Gastroesophageal sphincter (tissue), 3 donors: ENCODE data around the gene ABHD17A.
"Not testable (repeated sequence)": the region's sequence is repeated elsewhere in the genome, so short reads cannot be mapped to it uniquely, and the experiment has no call there.

Source experiments
- EP300 ChIP-seq: sonication (generic); formaldehyde crosslinking; IDR thresholded peaks from one replicate; pipeline ENCODE4 v1.6.1; 2017; ENCODE audit warnings: antibody characterized with exemption, mild to moderate bottlenecking
- POLR2A ChIP-seq, 2 donors: fragments of 450-650 bp; IDR thresholded peaks; one replicate each; pipeline ENCODE4 v1.6.1; 2017; ENCODE audit warnings: antibody characterized with exemption in 2 of 2, mild to moderate bottlenecking in 2 of 2, moderate library complexity in 1 of 2
- POLR2AphosphoS5 ChIP-seq: sonication (generic); formaldehyde crosslinking; IDR thresholded peaks from one replicate; pipeline ENCODE4 v1.6.1; 2017; ENCODE audit warnings: antibody characterized with exemption
- TF ChIP-seq, protein P1 (sequence below), 4 experiments: fragments of 200-600 bp in 2 of 4; fragments of 450-650 bp in 2 of 4; sonication (generic) in 1 of 4; IDR thresholded peaks; one replicate each; pipeline ENCODE4 v1.5.1; 2017 to 2019; ENCODE audit warnings: antibody characterized with exemption in 4 of 4, mild to moderate bottlenecking in 2 of 4, moderate library complexity in 2 of 4

- not testable (repeated sequence) for TF ChIP-seq POLR2AphosphoS5; EP300; POLR2A (IDR thresholded peaks at IDR 0.05)
- TF ChIP-seq, protein P1, sequence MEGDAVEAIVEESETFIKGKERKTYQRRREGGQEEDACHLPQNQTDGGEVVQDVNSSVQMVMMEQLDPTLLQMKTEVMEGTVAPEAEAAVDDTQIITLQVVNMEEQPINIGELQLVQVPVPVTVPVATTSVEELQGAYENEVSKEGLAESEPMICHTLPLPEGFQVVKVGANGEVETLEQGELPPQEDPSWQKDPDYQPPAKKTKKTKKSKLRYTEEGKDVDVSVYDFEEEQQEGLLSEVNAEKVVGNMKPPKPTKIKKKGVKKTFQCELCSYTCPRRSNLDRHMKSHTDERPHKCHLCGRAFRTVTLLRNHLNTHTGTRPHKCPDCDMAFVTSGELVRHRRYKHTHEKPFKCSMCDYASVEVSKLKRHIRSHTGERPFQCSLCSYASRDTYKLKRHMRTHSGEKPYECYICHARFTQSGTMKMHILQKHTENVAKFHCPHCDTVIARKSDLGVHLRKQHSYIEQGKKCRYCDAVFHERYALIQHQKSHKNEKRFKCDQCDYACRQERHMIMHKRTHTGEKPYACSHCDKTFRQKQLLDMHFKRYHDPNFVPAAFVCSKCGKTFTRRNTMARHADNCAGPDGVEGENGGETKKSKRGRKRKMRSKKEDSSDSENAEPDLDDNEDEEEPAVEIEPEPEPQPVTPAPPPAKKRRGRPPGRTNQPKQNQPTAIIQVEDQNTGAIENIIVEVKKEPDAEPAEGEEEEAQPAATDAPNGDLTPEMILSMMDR (IDR thresholded peaks at IDR 0.05) = not testable (repeated sequence)
Observed at GRCh38 chr19:1879982-1880381, 5.3 kb downstream of the ABHD17A start.
